ENCODE data around the gene NAGLU. TPM values are rescaled to one million over a fixed set of nuclear protein-coding genes. Genes with fewer than 3 reads are reported as not detected.

Gene NAGLU
- total and polyA plus RNA-seq, 5 donors from 2014 or later: 9.2 to 17.2 (median 11.8) TPM

Other genes with a start within 250 kb of the NAGLU start
- 177 TPM for gene STAT5A, start 247.7 kb upstream of the NAGLU start, total RNA-seq
- 10 to 100 TPM; 71.1 to 90.9 (median 76.7) TPM for gene STAT5A, start 247.7 kb upstream of the NAGLU start, polyA plus RNA-seq
- gene STAT3, start 147.8 kb upstream of the NAGLU start, total RNA-seq: 262 TPM
- 100 to 1,000 TPM; 100 to 125 (median 118) TPM for gene STAT3, start 147.8 kb upstream of the NAGLU start, polyA plus RNA-seq
- 1.1 TPM for gene CAVIN1, start 113.0 kb upstream of the NAGLU start, total RNA-seq
- under 1 TPM; 0.03 to 0.31 (median 0.14) TPM for gene CAVIN1, start 113.0 kb upstream of the NAGLU start, polyA plus RNA-seq
- 28.1 TPM for gene ATP6V0A1, start 77.4 kb upstream of the NAGLU start, total RNA-seq
- gene ATP6V0A1, start 77.4 kb upstream of the NAGLU start, polyA plus RNA-seq: 10 to 100 TPM; 13.8 to 16.4 (median 15.2) TPM
- gene HSD17B1, start 16.7 kb downstream of the NAGLU start, total RNA-seq: 0.91 TPM
- under 1 TPM; 0.30 to 0.64 (median 0.61) TPM for gene HSD17B1, start 16.7 kb downstream of the NAGLU start, polyA plus RNA-seq
- 45.0 TPM for gene COASY, start 25.9 kb downstream of the NAGLU start, total RNA-seq
- 10 to 100 TPM; 41.6 to 56.1 (median 51.8) TPM for gene COASY, start 25.9 kb downstream of the NAGLU start, polyA plus RNA-seq
- 40.8 TPM for gene MLX, start 30.9 kb downstream of the NAGLU start, total RNA-seq
- gene MLX, start 30.9 kb downstream of the NAGLU start, polyA plus RNA-seq: 10 to 100 TPM; 44.0 to 55.4 (median 49.5) TPM
- 2.5 TPM for gene PSMC3IP, start 41.5 kb downstream of the NAGLU start, total RNA-seq
- under 1 TPM in 3 of 4 donors, not detected in 1; 0.25 to 0.71 (median 0.39) TPM for gene PSMC3IP, start 41.5 kb downstream of the NAGLU start, polyA plus RNA-seq
- 116 TPM for gene RETREG3, start 73.1 kb downstream of the NAGLU start, total RNA-seq
- gene RETREG3, start 73.1 kb downstream of the NAGLU start, polyA plus RNA-seq: 100 to 1,000 TPM; 201 to 243 (median 218) TPM
- 8.2 TPM for gene TUBG1, start 73.4 kb downstream of the NAGLU start, total RNA-seq
- 10 to 100 TPM in 2 of 4 donors, 1 to 10 TPM in 2; 7.2 to 13.5 (median 10.1) TPM for gene TUBG1, start 73.4 kb downstream of the NAGLU start, polyA plus RNA-seq
- 13.7 TPM for gene TUBG2, start 123.0 kb downstream of the NAGLU start, total RNA-seq
- gene TUBG2, start 123.0 kb downstream of the NAGLU start, polyA plus RNA-seq: 1 to 10 TPM; 2.8 to 4.0 (median 3.8) TPM
- gene PLEKHH3, start 140.8 kb downstream of the NAGLU start, total RNA-seq: 4.8 TPM
- gene PLEKHH3, start 140.8 kb downstream of the NAGLU start, polyA plus RNA-seq: 1 to 10 TPM in 1 of 4 donors, under 1 TPM in 3; 0.38 to 1.1 (median 0.66) TPM
- gene CCR10, start 145.6 kb downstream of the NAGLU start, total RNA-seq: 20.6 TPM
- gene CCR10, start 145.6 kb downstream of the NAGLU start, polyA plus RNA-seq: 100 to 1,000 TPM in 1 of 4 donors, 10 to 100 TPM in 3; 45.2 to 133 (median 63.9) TPM
- gene CNTNAP1, start 146.3 kb downstream of the NAGLU start, total RNA-seq: 54.9 TPM
- 1 to 10 TPM in 3 of 4 donors, under 1 TPM in 1; 0.94 to 1.7 (median 1.4) TPM for gene CNTNAP1, start 146.3 kb downstream of the NAGLU start, polyA plus RNA-seq
- gene EZH1, start 208.8 kb downstream of the NAGLU start, total RNA-seq: 123 TPM
- 10 to 100 TPM; 38.7 to 57.9 (median 49.5) TPM for gene EZH1, start 208.8 kb downstream of the NAGLU start, polyA plus RNA-seq
- not detected for gene RAMP2, start 225.0 kb downstream of the NAGLU start, total RNA-seq
- gene RAMP2, start 225.0 kb downstream of the NAGLU start, polyA plus RNA-seq: not detected
- gene VPS25, start 237.2 kb downstream of the NAGLU start, total RNA-seq: 29.4 TPM
- 10 to 100 TPM; 62.8 to 73.3 (median 71.4) TPM for gene VPS25, start 237.2 kb downstream of the NAGLU start, polyA plus RNA-seq
- not detected for gene WNK4, start 244.4 kb downstream of the NAGLU start, total RNA-seq
- under 1 TPM in 1 of 4 donors, not detected in 3; 0.09 TPM for gene WNK4, start 244.4 kb downstream of the NAGLU start, polyA plus RNA-seq